Endothelial cell of umbilical vein (primary cell): ENCODE results near the gene RAB20. TPM values are rescaled to one million over a fixed set of nuclear protein-coding genes. Genes with fewer than 3 reads are reported as not detected.

Experiments used
- BruUV-seq: library from RNA; stranded (reverse); fragments of 400-500 nt; replicated peaks from 2 replicates; lab custom pipeline; 2021; lab: Mats Ljungman, UMichigan
- CTCF ChIA-PET: fragments of 300-600, 350-600 bp; sonication (Branson Sonifier 250); formaldehyde crosslinking; loops from one replicate; lab custom pipeline; 2021; ENCODE audit warnings: antibody characterized with exemption, inconsistent platforms; lab: Charles Lee
- POLR2A ChIA-PET: fragments of 300-600, 350-600 bp; sonication (Branson Sonifier 250); formaldehyde crosslinking; loops from one replicate; lab custom pipeline; 2021; ENCODE audit warnings: antibody characterized with exemption, inconsistent platforms; lab: Charles Lee
- DNase-seq: peaks from one replicate; pipeline ENCODE4 v3.0.0-alpha.2; 2011; ENCODE audit warnings: low read depth, low spot score
- FAIRE-seq: peaks from 2 replicates; lab custom pipeline; 2011; peaks lifted over from hg19 to GRCh38; lab: Jason Lieb, UNC
- H2AFZ ChIP-seq: 2 replicates; pipeline ENCODE4 v1.6.0; 2012; ENCODE audit warnings: low read depth, low read length, control low read depth, inconsistent platforms
- H3K27ac ChIP-seq: 2 replicates; pipeline ENCODE4 v1.5.1; 2011; ENCODE audit warnings: low read depth, mild to moderate bottlenecking, control low read depth, low read length, moderate library complexity; ENCODE audit not compliant: insufficient read depth
- H3K27me3 ChIP-seq, 2 experiments: 2 replicates each; pipeline versions ENCODE4 v1.6.0 to v1.6.1; 2011; ENCODE audit warnings: low read length in 2 of 2, mixed read lengths in 1 of 2; ENCODE audit not compliant: control insufficient read depth in 2 of 2, insufficient read depth in 2 of 2
- H3K36me3 ChIP-seq, 2 experiments: 2 replicates in 1 of 2; 3 replicates in 1 of 2; pipeline ENCODE4 v1.5.1; 2011; ENCODE audit warnings: low read length in 2 of 2, mild to moderate bottlenecking in 1 of 2, moderate library complexity in 1 of 2; ENCODE audit not compliant: control insufficient read depth in 2 of 2, insufficient read depth in 2 of 2; ENCODE audit errors: extremely low read depth in 1 of 2
- H3K4me1 ChIP-seq: 3 replicates; pipeline ENCODE4 v1.5.1; 2011; ENCODE audit warnings: mild to moderate bottlenecking, low read length; ENCODE audit not compliant: control insufficient read depth, insufficient read depth; ENCODE audit errors: extremely low read depth
- H3K4me2 ChIP-seq: 2 replicates; pipeline ENCODE4 v1.6.1; 2011; ENCODE audit warnings: low read length, control low read depth, mixed read lengths; ENCODE audit not compliant: insufficient read depth
- H3K4me3 ChIP-seq, 3 experiments: fragments of 200-600 bp in 1 of 3; sonication (generic), shearing (Covaris generic) in 1 of 3; replicated peaks in 1 of 3; 2 replicates each; pipeline ENCODE4 v1.5.1; 2011 to 2016; ENCODE audit warnings: control low read depth in 3 of 3, low read length in 3 of 3, mild to moderate bottlenecking in 2 of 3, inconsistent platforms in 1 of 3, low read depth in 1 of 3, moderate library complexity in 1 of 3; ENCODE audit not compliant: insufficient read depth in 1 of 3
- H3K79me2 ChIP-seq: 2 replicates; pipeline ENCODE4 v1.6.0; 2012; ENCODE audit warnings: low read length, inconsistent platforms; ENCODE audit not compliant: control insufficient read depth, insufficient read depth
- H3K9ac ChIP-seq: replicated peaks from 2 replicates; pipeline ENCODE3; 2011; ENCODE audit warnings: low read length, control low read depth; ENCODE audit not compliant: insufficient read depth; ENCODE audit errors: extremely low read depth
- H3K9me1 ChIP-seq: replicated peaks from 3 replicates; pipeline ENCODE4 v1.6.0; 2011; ENCODE audit warnings: mild to moderate bottlenecking, low read length; ENCODE audit not compliant: control insufficient read depth, insufficient read depth; ENCODE audit errors: extremely low read depth
- H3K9me3 ChIP-seq: replicated peaks from 2 replicates; pipeline ENCODE4 v1.5.1; 2012; ENCODE audit warnings: low read length, inconsistent platforms; ENCODE audit not compliant: control insufficient read depth, insufficient read depth
- H4K20me1 ChIP-seq: replicated peaks from 2 replicates; pipeline ENCODE3; 2011; ENCODE audit warnings: mild to moderate bottlenecking, low read length; ENCODE audit not compliant: control insufficient read depth, insufficient read depth; ENCODE audit errors: extremely low read depth
- CTCF ChIP-seq, 2 donors: IDR thresholded peaks; 1 replicate in 1 of 2; 2 replicates in 1 of 2; pipeline ENCODE4 v1.5.1; 2011; ENCODE audit warnings: low read length in 2 of 2, mild to moderate bottlenecking in 2 of 2, moderate library complexity in 2 of 2, control low read depth in 1 of 2, inconsistent platforms in 1 of 2, low read depth in 1 of 2; ENCODE audit not compliant: insufficient read depth in 1 of 2; ENCODE audit errors: extremely low read depth in 1 of 2
- EZH2 ChIP-seq: IDR thresholded peaks from 2 replicates; pipeline ENCODE4 v1.6.1; 2012; ENCODE audit warnings: borderline replicate concordance, low read depth, mild to moderate bottlenecking, moderate library complexity, low read length, inconsistent platforms; ENCODE audit not compliant: severe bottlenecking
- FOS ChIP-seq: IDR thresholded peaks from 2 replicates; pipeline ENCODE4 v1.6.1; 2011; ENCODE audit warnings: mild to moderate bottlenecking, low read length, moderate library complexity, borderline replicate concordance; ENCODE audit not compliant: insufficient read depth
- GATA2 ChIP-seq: IDR thresholded peaks from 2 replicates; pipeline ENCODE4 v1.7.0; 2011; ENCODE audit warnings: low read depth, mild to moderate bottlenecking, moderate library complexity, mixed read lengths, low read length; ENCODE audit not compliant: insufficient read length, insufficient read depth
- JUN ChIP-seq: IDR thresholded peaks from 2 replicates; pipeline ENCODE4 v1.6.1; 2011; ENCODE audit warnings: borderline replicate concordance, low read depth; ENCODE audit not compliant: insufficient read length, insufficient read depth
- MAX ChIP-seq: IDR thresholded peaks from 2 replicates; pipeline ENCODE4 v1.6.1; 2011; ENCODE audit not compliant: insufficient read depth, insufficient read length
- MYC ChIP-seq: IDR thresholded peaks from one replicate; pipeline ENCODE4 v1.6.1; 2011; ENCODE audit warnings: mild to moderate bottlenecking, low read depth, low read length
- POLR2A ChIP-seq: IDR thresholded peaks from 2 replicates; pipeline ENCODE4 v1.6.1; 2012; ENCODE audit warnings: low read depth, mild to moderate bottlenecking, control low read depth, low read length
- POLR2AphosphoS5 ChIP-seq: IDR thresholded peaks from 2 replicates; pipeline ENCODE4 v1.6.1; 2012; ENCODE audit warnings: low read depth, mild to moderate bottlenecking, control low read depth, low read length, moderate library complexity; ENCODE audit not compliant: insufficient read depth
- dilution Hi-C: fragments of 300-500 bp; cut with MboI; formaldehyde crosslinking; loops from one replicate; pipeline ENCODE4 v1.15.0; 2019; ENCODE audit warnings: low sequenced_read_pairs; ENCODE audit not compliant: extremely low pct_ligation_motif_present
- intact Hi-C: fragments of 100-400 bp; cut with micrococcal nuclease; formaldehyde crosslinking; loops from one replicate; pipeline ENCODE4 v1.10.0; 2022
- polyA plus RNA-seq, 4 experiments: library from polyadenylated mRNA; depleted of rRNA in 3 of 4; stranded (reverse) in 3 of 4; unstranded in 1 of 4; fragments of >200 nt; gene quantifications; 2 replicates each; pipeline versions ENCODE4 v1.2.1 to v1.2.3, GENCODE V29; 2011 to 2012; ENCODE audit warnings: missing spikeins in 1 of 4
- total RNA-seq: library from RNA; stranded (reverse); gene quantifications from 2 replicates; pipeline ENCODE4 v1.2.3, GENCODE V29; 2021

Gene RAB20
- total and polyA plus RNA-seq, 2 donors (not counting 3 experiments of a cell fraction or from before 2014, with no cell fraction given): 1.3 to 1.7 TPM

GRCh38 chr13:110507678-110508381 lies 53.7 kb downstream of the RAB20 start:
- H3K4me3 ChIP-seq: no peak overlapping the region
- no peak overlapping the region for H2AFZ ChIP-seq
- no peaks in the 10 kb centered on the region for H3K27me3 ChIP-seq
- no peaks in the 10 kb centered on the region for H3K9me1 ChIP-seq
- TF ChIP-seq JUN: no peak
- no peak for TF ChIP-seq FOS
- no peak for TF ChIP-seq MYC
- TF ChIP-seq CTCF (IDR thresholded peaks at IDR 0.05; ENCODE audit: extremely low read depth in 1 of 2, insufficient read depth in 1 of 2, low read depth in 1 of 2, low read length in 2 of 2): no peak
- no peak for TF ChIP-seq MAX
- TF ChIP-seq EZH2: no peak
- no peak for TF ChIP-seq GATA2
- no peak for TF ChIP-seq POLR2A
- TF ChIP-seq POLR2AphosphoS5: no peak
- no peak overlapping the region for H3K4me2 ChIP-seq
- DNase-seq (no peak), FAIRE-seq (no peak)
- no peak overlapping the region for H3K9ac ChIP-seq
- dilution Hi-C loops (no loop called here), intact Hi-C loops (no loop called here)
- no peaks in the 10 kb centered on the region for H4K20me1 ChIP-seq
- no peak overlapping the region for H3K27ac ChIP-seq
- H3K79me2 ChIP-seq: no peaks in the 10 kb centered on the region
- no TSS peak for BruUV-seq
- ChIA-PET POLR2A (no interaction called here), CTCF (interaction anchor here (0.8 to 2.7 kb wide), 2 partner anchors 52 to 54 kb away, joined by 3 to 11 read pairs; partner anchors contain the start of gene RAB20)
- H3K36me3 ChIP-seq: peaks cover 30 to 60% of the 10 kb centered on the region in 2 experiments
- H3K9me3 ChIP-seq: no peaks in the 10 kb centered on the region
- peaks cover 6% of the 10 kb centered on the region for H3K4me1 ChIP-seq
